Aorta (tissue), 4 donors: ENCODE results near the gene ALX1. TPM values are rescaled to one million over a fixed set of nuclear protein-coding genes. Genes with fewer than 3 reads are reported as not detected.

Source experiments
- polyA plus RNA-seq, 2 donors: library from polyadenylated mRNA; stranded (reverse); fragments of 200-250 nt; gene quantifications; one replicate each; pipeline ENCODE4 v1.2.3, GENCODE V29; 2013
- total RNA-seq, 2 donors: library from RNA; stranded (reverse); fragmentation: NEBNext Ultra II Directional; extraction: Animal tissue kit (Norgen Biotek cat#: 25700); gene quantifications; one replicate each; pipeline ENCODE4 v1.2.1, GENCODE V29; 2021
- donor health status: healthy with polysubstance abuse.
- donor health status: Bipolar disorder and iron deficiency.
- donor health status: DM: no; HTN: no; CAD: no.
- donor health status: DM: yes; HTN: yes; CAD: no.

The ALX1 gene
- total and polyA plus RNA-seq, 4 donors = 0.25 TPM; not detected in 3

Other genes with a start within 250 kb of the ALX1 start
- gene TSPAN19, start 243.9 kb upstream of the ALX1 start, total RNA-seq = not detected
- gene TSPAN19, start 243.9 kb upstream of the ALX1 start, polyA plus RNA-seq = not detected
- gene LRRIQ1, start 243.9 kb upstream of the ALX1 start, total RNA-seq = under 1 TPM; 0.19 to 0.99 TPM
- gene LRRIQ1, start 243.9 kb upstream of the ALX1 start, polyA plus RNA-seq = not detected